HUES64 (cell line): ENCODE data around the gene ZC3H4.
"Not testable (repeated sequence)": the region's sequence is repeated elsewhere in the genome, so short reads cannot be mapped to it uniquely, and the experiment has no call there.

ENCODE experiments used
- H3K27ac ChIP-seq: 2 replicates; pipeline ENCODE4 v1.7.0; 2013; ENCODE audit warnings: low read depth, low read length, inconsistent platforms
- H3K27me3 ChIP-seq: 2 replicates; pipeline ENCODE4 v1.6.1; 2013; ENCODE audit warnings: mild to moderate bottlenecking, low read length; ENCODE audit not compliant: insufficient read depth
- H3K36me3 ChIP-seq: 2 replicates; pipeline ENCODE4 v1.6.1; 2013; ENCODE audit warnings: mild to moderate bottlenecking, low read length; ENCODE audit not compliant: insufficient read depth
- H3K4me1 ChIP-seq: 2 replicates; pipeline ENCODE4 v1.6.1; 2013; ENCODE audit warnings: mild to moderate bottlenecking, low read length, moderate library complexity; ENCODE audit not compliant: insufficient read depth
- H3K4me3 ChIP-seq: 2 replicates; pipeline ENCODE4 v1.5.1; 2013; ENCODE audit warnings: mild to moderate bottlenecking, low read length, moderate library complexity
- H3K9ac ChIP-seq: 2 replicates; pipeline ENCODE4 v1.6.1; 2013; ENCODE audit warnings: mild to moderate bottlenecking, low read depth, low read length
- H3K9me3 ChIP-seq: 2 replicates; pipeline ENCODE4 v1.6.1; 2013; ENCODE audit warnings: low read depth, low read length; ENCODE audit not compliant: insufficient read depth
- WGBS: fragments of 150-250, 120-280 bp; methylation state at CpG from one replicate; pipeline ENCODE4 v1.1.7; 2013; ENCODE audit warnings: missing lambda C conversion rate; 5-methylcytosine and 5-hydroxymethylcytosine counted together

Gene ZC3H4

DNA sequence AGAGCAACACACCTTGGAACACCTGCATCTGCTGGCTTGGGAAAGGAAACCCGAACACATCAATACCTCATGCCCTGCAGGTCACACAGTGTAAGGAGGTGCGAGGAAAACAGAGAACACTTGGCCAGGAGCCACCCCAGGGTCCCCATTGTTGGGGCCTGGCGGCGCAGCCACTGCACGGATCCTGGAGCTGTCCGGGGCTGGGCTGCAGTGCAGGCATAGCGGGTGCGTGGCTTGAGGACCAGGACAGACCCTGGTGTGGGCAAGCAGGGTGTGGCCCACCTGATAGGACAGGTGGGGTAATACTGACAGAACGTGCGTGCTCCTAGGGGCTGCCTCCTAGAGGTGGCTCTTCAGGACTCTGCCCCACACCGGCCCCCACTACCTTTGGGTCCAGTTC is 48.3 kb downstream of the ZC3H4 start:
- no peaks in the 10 kb centered on the region for H3K4me1 ChIP-seq
- H3K4me3 ChIP-seq, result no peak overlapping the region
- peaks cover 59% of the 10 kb centered on the region for H3K36me3 ChIP-seq
- H3K9me3 ChIP-seq, result no peaks in the 10 kb centered on the region
- no peak overlapping the region for H3K27ac ChIP-seq
- H3K9ac ChIP-seq, result no peak overlapping the region
- no peaks in the 10 kb centered on the region for H3K27me3 ChIP-seq
- 97% methylated on average over 11 of the region's 11 CpGs for WGBS

DNA sequence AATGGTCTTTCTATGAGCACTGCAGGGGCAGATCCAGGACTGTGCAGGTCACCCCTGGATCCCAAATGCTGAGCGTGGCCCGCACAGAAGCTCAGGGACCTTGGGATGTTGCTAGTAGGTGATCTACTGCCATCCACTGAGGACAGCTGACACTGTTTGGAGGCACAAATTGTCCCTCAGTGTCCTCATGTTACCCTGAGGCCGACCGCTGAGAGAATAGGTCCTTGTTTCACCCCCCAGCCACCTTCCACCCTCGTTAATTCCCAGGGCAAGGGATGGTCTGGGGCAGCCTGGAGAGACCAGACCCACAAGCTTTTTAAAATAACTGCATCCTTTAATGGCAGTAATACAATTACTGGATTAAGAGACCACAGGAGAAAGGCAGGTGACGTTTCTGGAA is 49.7 kb downstream of the ZC3H4 start:
- H3K4me1 ChIP-seq, result no peaks in the 10 kb centered on the region
- H3K4me3 ChIP-seq, result no peak overlapping the region
- H3K27ac ChIP-seq, result no peak overlapping the region
- H3K9ac ChIP-seq, result no peak overlapping the region
- H3K36me3 ChIP-seq, result peaks cover 45% of the 10 kb centered on the region
- H3K27me3 ChIP-seq, result no peaks in the 10 kb centered on the region
- H3K9me3 ChIP-seq, result no peaks in the 10 kb centered on the region
- WGBS, result 93% methylated on average over 5 of the region's 6 CpGs

DNA sequence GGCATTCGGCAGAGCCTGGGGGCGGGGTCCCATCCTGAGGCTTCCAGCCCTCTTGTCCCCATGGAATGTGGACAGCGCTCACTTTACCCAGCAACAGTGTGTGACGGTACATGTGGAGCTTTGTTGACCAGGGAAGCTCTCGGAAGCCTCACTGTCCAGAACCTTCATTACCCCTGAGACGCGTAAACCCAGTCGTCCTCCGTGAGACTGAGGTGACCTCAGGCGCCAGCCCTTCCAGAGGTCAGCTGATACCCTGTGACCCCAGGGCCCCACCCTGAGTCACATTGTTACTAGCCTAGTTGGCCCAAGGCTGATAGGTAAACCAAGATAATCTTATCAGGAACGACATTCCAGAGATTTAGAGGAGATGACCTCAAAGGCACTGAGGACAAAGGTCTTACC is 55.0 kb downstream of the ZC3H4 start:
- no peak overlapping the region for H3K4me3 ChIP-seq
- no peaks in the 10 kb centered on the region for H3K36me3 ChIP-seq
- no peak overlapping the region for H3K9ac ChIP-seq
- WGBS, result 83% methylated on average over 11 of the region's 11 CpGs
- H3K4me1 ChIP-seq, result no peaks in the 10 kb centered on the region
- H3K9me3 ChIP-seq, result no peaks in the 10 kb centered on the region
- no peaks in the 10 kb centered on the region for H3K27me3 ChIP-seq
- peak overlapping the region; percentile 48 for H3K27ac ChIP-seq

DNA sequence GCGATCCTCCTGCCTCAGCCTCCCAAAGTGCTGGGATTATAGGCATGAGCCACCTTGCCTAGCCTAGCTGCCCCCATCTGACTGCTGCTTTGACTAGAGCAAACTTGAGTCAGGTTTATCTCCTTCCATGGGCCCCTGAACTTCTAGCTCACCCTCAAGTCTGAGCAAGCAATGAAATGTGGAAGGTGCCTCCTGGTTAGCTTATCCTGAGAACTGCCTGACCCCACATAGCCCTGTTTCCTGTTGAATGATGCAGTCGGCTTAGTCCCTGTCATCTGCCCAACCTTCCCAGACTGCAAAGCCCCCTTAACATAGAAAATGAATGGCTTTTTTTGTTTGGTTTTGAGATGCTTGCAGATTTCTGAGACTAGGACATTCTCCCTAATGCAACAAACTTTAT is 56.2 kb downstream of the ZC3H4 start:
- Histone ChIP-seq H3K9me3 (no peaks in the 10 kb centered on the region), H3K4me3 (no peak overlapping the region), H3K27me3 (no peaks in the 10 kb centered on the region), H3K27ac (no peak overlapping the region), H3K4me1 (no peaks in the 10 kb centered on the region), H3K36me3 (no peaks in the 10 kb centered on the region), H3K9ac (no peak overlapping the region)
- WGBS, result 83% methylated on average over 2 of the region's 2 CpGs

DNA sequence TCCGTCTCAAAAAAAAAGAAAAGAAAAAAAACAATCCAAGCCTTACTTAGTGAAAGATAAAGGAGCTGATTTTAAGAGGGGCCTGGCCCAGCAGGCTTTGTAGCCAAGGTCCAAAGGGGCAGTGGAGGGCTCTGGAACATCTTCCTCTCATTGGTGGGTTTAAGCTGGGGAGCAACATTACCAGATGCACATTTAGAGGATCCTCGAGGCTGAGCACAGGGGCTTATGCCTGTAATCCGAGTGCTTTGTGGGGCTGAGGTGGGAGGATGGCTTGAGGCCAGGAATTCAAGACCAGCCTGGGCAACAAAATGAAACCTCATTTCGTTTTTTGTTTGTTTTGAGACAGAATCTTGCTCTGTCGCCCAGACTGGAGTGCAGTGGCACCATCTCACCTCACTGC is 57.2 kb downstream of the ZC3H4 start:
- Histone ChIP-seq H3K36me3 (no peaks in the 10 kb centered on the region), H3K9me3 (no peaks in the 10 kb centered on the region), H3K9ac (no peak overlapping the region), H3K27ac (no peak overlapping the region), H3K4me1 (no peaks in the 10 kb centered on the region), H3K27me3 (no peaks in the 10 kb centered on the region), H3K4me3 (no peak overlapping the region)
- 86% methylated on average over 5 of the region's 5 CpGs for WGBS

DNA sequence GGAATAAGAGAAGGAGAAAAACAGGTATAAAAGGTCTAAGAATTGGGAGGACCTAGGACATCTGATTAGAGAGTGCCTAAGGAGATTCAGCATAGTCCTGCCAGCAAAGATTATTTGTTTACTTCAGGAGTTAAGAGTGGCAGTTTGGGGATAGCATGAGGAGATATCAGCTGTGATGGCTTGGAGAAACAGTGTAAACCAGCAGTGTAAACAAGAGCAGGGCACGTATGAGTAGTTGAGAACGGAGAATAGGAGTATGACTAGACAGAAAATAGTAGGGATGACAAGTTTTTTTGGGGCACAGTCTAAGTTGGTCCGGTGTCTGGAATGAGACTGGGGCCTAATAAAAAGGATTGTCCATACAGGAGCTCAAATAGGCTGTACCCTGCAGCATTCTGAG is 63.0 kb downstream of the ZC3H4 start:
- H3K36me3 ChIP-seq, H3K27ac ChIP-seq, H3K9ac ChIP-seq, H3K27me3 ChIP-seq, H3K4me1 ChIP-seq, H3K9me3 ChIP-seq, H3K4me3 ChIP-seq: not testable (repeated sequence)
- 82% methylated on average over 3 of the region's 3 CpGs for WGBS

DNA sequence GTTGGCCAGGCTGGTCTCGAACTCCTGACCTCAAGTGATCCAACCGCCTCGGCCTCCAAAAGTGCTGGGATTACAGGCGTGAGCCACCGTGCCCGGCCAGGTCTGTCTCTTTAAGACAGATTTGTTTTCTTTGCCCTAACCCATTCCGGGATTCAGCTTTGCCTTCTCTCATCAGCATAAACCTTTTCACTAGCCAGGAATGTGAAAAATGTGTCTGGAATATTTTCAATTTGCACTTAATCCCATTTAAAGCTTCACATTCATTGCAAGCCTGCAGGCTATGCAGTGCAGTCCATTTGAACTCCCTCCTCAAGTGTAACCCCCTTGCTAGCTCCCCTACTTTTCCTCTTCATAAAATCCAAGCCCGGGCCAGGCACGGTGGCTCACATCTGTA is 64.3 kb downstream of the ZC3H4 start:
- no peak overlapping the region for H3K9ac ChIP-seq
- 0 out of 2 replicates have a peak, but pooled peaks cover under 1% of the 10 kb centered on the region for H3K36me3 ChIP-seq
- H3K9me3 ChIP-seq, result no peaks in the 10 kb centered on the region
- no peaks in the 10 kb centered on the region for H3K27me3 ChIP-seq
- H3K4me3 ChIP-seq, result no peak overlapping the region
- 50% methylated on average over 9 of the region's 9 CpGs for WGBS
- H3K4me1 ChIP-seq, result no peaks in the 10 kb centered on the region
- H3K27ac ChIP-seq, result no peak overlapping the region; the same call in 1 of the 2 replicates

DNA sequence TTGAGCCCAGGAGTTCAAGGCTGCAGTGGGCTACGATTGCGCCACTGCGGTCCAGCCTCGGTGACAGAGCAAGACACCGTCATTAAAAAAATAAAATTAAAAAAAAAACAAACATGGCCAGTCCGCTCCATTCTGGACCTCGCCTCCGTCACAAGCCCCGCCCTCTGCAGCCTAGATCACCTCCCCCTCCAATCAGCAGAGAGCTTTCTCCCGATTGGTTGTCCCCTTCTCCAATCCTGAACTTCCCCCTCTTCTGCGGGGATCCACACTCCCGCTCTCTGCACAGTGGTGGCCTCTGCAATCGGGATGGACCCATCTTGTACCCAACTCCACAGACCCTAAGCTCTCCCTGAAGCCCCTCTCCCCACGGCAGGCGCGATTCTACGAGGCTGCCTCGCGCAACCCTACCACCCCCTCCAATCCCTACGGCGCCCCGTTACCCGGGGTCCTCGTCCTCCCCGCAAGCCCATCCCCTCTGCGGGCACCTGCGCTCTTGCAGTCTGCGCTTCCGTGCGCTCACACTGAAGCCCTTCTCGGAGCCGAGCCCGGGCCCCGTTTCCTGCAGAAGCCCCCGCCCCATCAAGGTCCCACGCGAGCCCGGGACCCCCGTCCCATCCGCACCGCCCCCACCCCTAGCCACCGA is 65.7 kb downstream of the ZC3H4 start:
- 0 out of 2 replicates have a peak, but pooled peaks cover 5% of the 10 kb centered on the region for H3K36me3 ChIP-seq
- under 1% methylated on average over 42 of the region's 42 CpGs for WGBS
- peak overlapping the region; percentile 57; the same call in 1 of the 2 replicates for H3K9ac ChIP-seq
- no peak overlapping the region for H3K27ac ChIP-seq
- H3K4me1 ChIP-seq, result no peaks in the 10 kb centered on the region
- peak overlapping the region; percentile 87 for H3K4me3 ChIP-seq
- H3K27me3 ChIP-seq, result no peaks in the 10 kb centered on the region
- no peaks in the 10 kb centered on the region for H3K9me3 ChIP-seq

DNA sequence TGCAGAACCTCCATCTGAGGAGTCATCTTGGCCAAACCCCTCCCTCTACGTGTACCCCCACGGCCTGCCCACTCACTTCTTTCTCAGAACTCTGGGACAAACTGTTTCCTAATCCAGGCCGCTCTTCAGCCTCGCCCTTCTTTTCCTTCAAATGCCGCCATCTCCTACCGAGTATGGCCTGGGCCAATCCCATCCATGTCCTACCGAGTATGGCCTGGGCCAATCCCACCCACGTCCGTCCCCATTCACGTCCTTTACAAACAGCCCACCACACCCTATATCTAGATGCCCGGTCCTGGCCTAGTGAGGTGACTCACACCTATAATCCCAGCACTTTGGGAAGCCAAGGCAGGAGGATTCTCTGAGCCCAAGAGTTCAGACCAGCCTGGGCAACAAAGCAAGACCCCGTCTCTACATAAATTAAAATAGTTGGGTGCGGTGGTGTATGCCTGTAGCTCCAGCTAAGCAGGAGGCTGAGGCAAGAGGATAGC is 66.3 kb downstream of the ZC3H4 start:
- Histone ChIP-seq H3K4me1 (no peaks in the 10 kb centered on the region), H3K36me3 (0 out of 2 replicates have a peak, but pooled peaks cover 5% of the 10 kb centered on the region), H3K9me3 (no peaks in the 10 kb centered on the region), H3K27ac (no peak overlapping the region), H3K9ac (no peak overlapping the region), H3K27me3 (no peaks in the 10 kb centered on the region), H3K4me3 (peak overlapping the region; percentile 87)
- 80% methylated on average over 13 of the region's 13 CpGs for WGBS

DNA sequence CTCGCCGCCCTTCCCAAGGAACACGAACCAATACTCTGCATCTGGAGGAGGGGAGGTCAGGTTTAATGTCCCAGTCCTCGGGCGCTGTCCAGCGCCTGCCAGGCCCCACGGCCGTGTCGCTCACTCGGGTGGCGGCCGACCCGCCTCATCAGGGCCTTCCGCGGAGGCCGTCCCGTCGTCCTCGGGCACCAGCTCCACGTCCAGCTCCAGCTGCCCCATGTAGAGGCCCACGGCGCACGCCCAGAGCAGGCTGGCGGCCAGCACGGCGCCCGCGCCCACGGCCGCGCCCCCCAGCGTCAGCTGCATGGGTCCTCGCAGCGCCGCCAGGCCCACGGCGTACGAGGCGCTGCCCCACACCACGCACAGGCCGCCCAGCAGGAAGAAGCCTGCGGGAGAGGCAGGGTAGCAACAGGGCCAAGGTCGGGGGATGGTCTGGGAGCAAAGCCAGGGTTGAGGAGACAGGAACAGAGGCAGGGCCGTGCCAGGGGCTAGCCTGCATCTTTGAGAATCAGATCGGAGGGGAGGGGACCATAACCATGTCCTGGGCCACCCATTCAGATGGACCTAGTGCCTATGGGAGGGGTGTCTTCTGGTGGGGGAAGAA is 67.6 kb downstream of the ZC3H4 start:
- 95% methylated on average over 45 of the region's 45 CpGs for WGBS
- no peaks in the 10 kb centered on the region for H3K9me3 ChIP-seq
- H3K27me3 ChIP-seq, result no peaks in the 10 kb centered on the region
- H3K36me3 ChIP-seq, result 0 out of 2 replicates have a peak, but pooled peaks cover 5% of the 10 kb centered on the region
- H3K27ac ChIP-seq, result no peak overlapping the region
- H3K4me3 ChIP-seq, result no peak overlapping the region
- H3K9ac ChIP-seq, result no peak overlapping the region
- no peaks in the 10 kb centered on the region for H3K4me1 ChIP-seq

DNA sequence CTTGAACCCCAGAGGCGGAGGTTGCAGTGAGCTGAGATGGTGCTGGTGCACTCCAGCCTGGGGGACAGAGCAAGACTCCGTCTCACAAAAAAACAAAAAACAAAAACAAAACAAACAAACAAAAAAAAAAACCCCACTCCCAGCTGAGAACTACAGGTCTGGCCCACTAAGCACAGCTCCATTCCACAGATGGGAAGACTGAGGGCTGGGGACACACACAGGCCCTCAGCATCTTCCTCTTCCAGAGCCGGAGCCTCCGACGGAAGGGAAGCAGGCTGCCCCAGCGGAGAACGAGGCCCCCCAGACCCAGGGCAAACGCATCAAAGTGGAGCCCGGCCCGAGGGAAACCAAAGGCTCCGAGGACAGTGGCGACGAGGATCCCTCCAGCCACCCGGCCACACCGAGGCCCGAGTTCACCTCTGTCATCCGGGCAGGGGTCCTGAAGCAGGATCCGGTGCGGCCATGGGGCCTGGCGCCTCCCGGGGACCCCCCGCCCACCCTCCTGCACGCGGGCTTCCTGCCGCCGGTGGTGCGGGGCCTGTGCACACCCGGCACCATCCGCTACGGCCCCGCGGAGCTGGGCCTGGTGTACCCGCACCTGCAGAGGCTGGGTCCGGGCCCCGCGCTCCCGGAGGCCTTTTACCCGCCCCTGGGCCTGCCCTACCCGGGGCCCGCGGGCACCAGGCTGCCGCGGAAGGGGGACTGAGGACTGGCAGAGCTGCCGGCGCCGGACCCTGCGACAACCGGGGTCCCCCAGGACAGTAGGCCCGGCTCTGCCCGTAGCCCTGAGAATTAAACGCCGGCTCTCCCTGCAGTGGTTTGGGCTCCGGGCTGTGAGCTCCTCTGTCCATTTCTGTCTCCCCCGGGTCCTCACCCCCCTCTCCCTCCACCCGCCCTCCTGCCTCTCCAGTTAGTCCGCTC is 68.4 kb downstream of the ZC3H4 start:
- Histone ChIP-seq H3K9me3 (no peaks in the 10 kb centered on the region), H3K27ac (no peak overlapping the region), H3K27me3 (no peaks in the 10 kb centered on the region), H3K9ac (no peak overlapping the region), H3K4me1 (no peaks in the 10 kb centered on the region), H3K36me3 (0 out of 2 replicates have a peak, but pooled peaks cover 5% of the 10 kb centered on the region), H3K4me3 (no peak overlapping the region)
- 95% methylated on average over 56 of the region's 56 CpGs for WGBS
